ENCODE measurements around the gene PANK1. TPM values are rescaled to one million over a fixed set of nuclear protein-coding genes. Genes with fewer than 3 reads are reported as not detected.

PANK1 gene
- total and polyA plus RNA-seq, 2 donors (not counting 3 experiments of a cell fraction or from before 2014, with no cell fraction given), result 2.0 to 6.3 TPM

- H3K9me1 ChIP-seq (replicated peaks; ENCODE audit: control insufficient read depth, extremely low read depth, insufficient read depth, low read length), result no peaks in the 10 kb centered on the region
- H3K9me3 ChIP-seq (replicated peaks; ENCODE audit: control insufficient read depth, insufficient read depth, low read length), result no peaks in the 10 kb centered on the region
- dilution Hi-C loops (cut with MboI; ENCODE audit: extremely low pct_ligation_motif_present, low sequenced_read_pairs) (no loop called here), intact Hi-C loops (cut with micrococcal nuclease) (no loop called here)
- no peaks in the 10 kb centered on the region for H3K79me2 ChIP-seq (ENCODE audit: control insufficient read depth, insufficient read depth, low read length)
- H4K20me1 ChIP-seq (replicated peaks; ENCODE audit: control insufficient read depth, extremely low read depth, insufficient read depth, low read length), result no peaks in the 10 kb centered on the region
- peaks cover 1 to 3% of the 10 kb centered on the region in 2 experiments for H3K27me3 ChIP-seq (ENCODE audit: control insufficient read depth in 2 of 2, insufficient read depth in 2 of 2, low read length in 2 of 2)
- H3K36me3 ChIP-seq (ENCODE audit: control insufficient read depth in 2 of 2, extremely low read depth in 1 of 2, insufficient read depth in 2 of 2, low read length in 2 of 2), result no peaks in the 10 kb centered on the region
- FAIRE-seq, result no peak
- no peak overlapping the region for H2AFZ ChIP-seq (ENCODE audit: low read depth, low read length)
- H3K4me1 ChIP-seq (ENCODE audit: control insufficient read depth, extremely low read depth, insufficient read depth, low read length), result no peaks in the 10 kb centered on the region
- H3K4me2 ChIP-seq (ENCODE audit: insufficient read depth, low read length), result no peak overlapping the region
- ChIA-PET POLR2A (no interaction called here), CTCF (interaction anchor here (1.0 to 1.5 kb wide), 2 partner anchors 10 to 19 kb away, joined by 3 to 4 read pairs; no protein-coding TSS in a partner anchor)
- TF ChIP-seq POLR2AphosphoS5 (IDR thresholded peaks at IDR 0.05; ENCODE audit: insufficient read depth, low read depth, low read length) (no peak), MYC (IDR thresholded peaks at IDR 0.05; ENCODE audit: low read depth, low read length) (no peak), POLR2A (IDR thresholded peaks at IDR 0.05; ENCODE audit: low read depth, low read length) (no peak), EZH2 (IDR thresholded peaks at IDR 0.05; ENCODE audit: borderline replicate concordance, low read depth, low read length, severe bottlenecking) (no peak), FOS (IDR thresholded peaks at IDR 0.05; ENCODE audit: borderline replicate concordance, insufficient read depth, low read length) (no peak), JUN (IDR thresholded peaks at IDR 0.05; ENCODE audit: borderline replicate concordance, insufficient read depth, insufficient read length, low read depth) (no peak), CTCF (IDR thresholded peaks at IDR 0.05; ENCODE audit: extremely low read depth in 1 of 2, insufficient read depth in 1 of 2, low read depth in 1 of 2, low read length in 2 of 2) (no peak), GATA2 (IDR thresholded peaks at IDR 0.05; ENCODE audit: insufficient read depth, insufficient read length, low read depth, low read length) (no peak), MAX (IDR thresholded peaks at IDR 0.05; ENCODE audit: insufficient read depth, insufficient read length) (no peak)
- H3K9ac ChIP-seq (replicated peaks; ENCODE audit: extremely low read depth, insufficient read depth, low read length), result no peak overlapping the region
- no peak overlapping the region for H3K27ac ChIP-seq (ENCODE audit: insufficient read depth, low read depth, low read length)
- BruUV-seq (replicated peaks), result no TSS peak
- DNase-seq (ENCODE audit: low read depth, low spot score), result no peak
- H3K4me3 ChIP-seq (replicated peaks in 1 of 3; ENCODE audit: insufficient read depth in 1 of 3, low read depth in 1 of 3, low read length in 3 of 3), result no peak overlapping the region
Observed at GRCh38 chr10:89543841-89544240, 101.2 kb downstream of the PANK1 start.

All from endothelial cell of umbilical vein (primary cell).